ENCODE results near the gene ELOVL7. TPM values are rescaled to one million over a fixed set of nuclear protein-coding genes. Genes with fewer than 3 reads are reported as not detected.

ELOVL7 gene
- total RNA-seq, 2 experiments from 2014 or later, result 0.71 to 1.1 TPM

DNA sequence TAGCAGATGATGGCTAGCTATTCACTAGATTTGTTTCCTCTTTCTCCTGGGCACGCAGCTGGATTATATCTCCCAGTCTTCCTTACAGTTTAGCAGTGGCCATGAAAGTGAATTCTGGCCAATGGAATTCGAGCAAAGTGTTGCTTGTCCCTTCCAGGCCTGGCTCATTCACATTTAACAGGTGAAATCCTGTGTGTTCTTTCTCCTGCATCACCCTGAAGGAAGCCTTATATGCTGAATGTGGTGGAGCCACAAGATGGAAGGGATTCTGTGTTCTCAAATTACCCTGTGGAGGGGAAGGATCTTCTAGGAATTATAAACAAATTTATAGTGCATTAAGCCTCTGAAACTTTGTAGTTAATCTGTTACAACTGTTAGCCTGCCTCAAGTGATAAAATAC is 8.2 kb upstream of the ELOVL7 start:
- H3K27ac Mint-ChIP-seq, result no peak overlapping the region
- no peak overlapping the region for H3K4me3 Mint-ChIP-seq
- ChIA-PET POLR2A (no interaction called here), CTCF (interaction anchor here (1.4 kb wide), 1 partner anchor 18 kb away, joined by 3 read pairs; no protein-coding TSS in a partner anchor)
- no peaks in the 10 kb centered on the region for H3K4me1 Mint-ChIP-seq
- H3K27me3 Mint-ChIP-seq, result peaks cover 7% of the 10 kb centered on the region
- no peaks in the 10 kb centered on the region for H3K36me3 Mint-ChIP-seq (ENCODE audit: low read depth)
- no peak for DNase-seq
- H3K9me3 Mint-ChIP-seq, result no peaks in the 10 kb centered on the region

DNA sequence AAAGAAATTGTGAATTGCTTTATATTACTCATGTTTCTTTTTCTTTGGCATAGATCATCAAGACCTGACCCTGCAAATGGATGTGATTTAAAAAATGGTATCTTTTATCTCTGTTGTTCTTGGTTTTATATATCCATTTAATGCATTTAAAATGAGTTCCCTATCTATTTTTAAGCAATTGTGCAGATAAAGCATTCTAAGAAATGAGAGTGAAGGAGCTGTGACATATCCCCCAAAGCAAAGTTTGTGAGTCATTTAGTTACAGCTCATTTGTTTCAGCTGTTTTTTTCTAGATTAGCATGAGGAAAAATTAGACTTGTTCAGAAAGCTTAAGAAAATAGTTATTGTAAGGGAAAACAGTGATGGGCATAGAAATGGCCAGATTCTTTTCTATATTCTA is 7.6 kb upstream of the ELOVL7 start:
- ChIA-PET CTCF (interaction anchor here (1.4 kb wide), 1 partner anchor 17 kb away, joined by 3 read pairs; no protein-coding TSS in a partner anchor), POLR2A (no interaction called here)
- H3K27me3 Mint-ChIP-seq, result peaks cover 11% of the 10 kb centered on the region
- no peaks in the 10 kb centered on the region for H3K4me1 Mint-ChIP-seq
- no peak overlapping the region for H3K4me3 Mint-ChIP-seq
- no peak for DNase-seq
- no peaks in the 10 kb centered on the region for H3K9me3 Mint-ChIP-seq
- no peaks in the 10 kb centered on the region for H3K36me3 Mint-ChIP-seq (ENCODE audit: low read depth)
- H3K27ac Mint-ChIP-seq, result no peak overlapping the region

DNA sequence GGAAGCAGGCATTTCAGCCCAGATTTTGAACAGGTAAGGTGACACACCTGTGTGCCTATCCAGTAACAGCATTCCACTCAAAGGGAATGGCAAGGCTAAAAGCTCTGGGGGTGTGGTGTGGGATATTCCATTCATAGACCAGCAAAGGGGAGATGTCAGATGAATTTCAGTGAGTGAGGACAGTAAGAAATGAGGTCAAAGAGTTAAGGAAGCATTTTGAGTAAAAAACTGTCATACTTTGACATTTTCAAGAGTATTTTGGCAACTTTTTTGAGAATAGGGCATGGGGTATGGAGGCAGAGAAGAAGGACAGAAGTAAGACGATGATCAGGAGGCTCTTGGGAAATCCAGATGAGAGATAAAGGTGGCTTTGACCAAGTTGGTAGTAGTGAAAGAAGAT is 2.2 kb upstream of the ELOVL7 start:
- H3K4me3 Mint-ChIP-seq, result no peak overlapping the region
- H3K27ac Mint-ChIP-seq, result no peak overlapping the region
- no peak for DNase-seq
- H3K27me3 Mint-ChIP-seq, result peaks cover 54% of the 10 kb centered on the region
- H3K4me1 Mint-ChIP-seq, result peaks cover 15% of the 10 kb centered on the region
- no peaks in the 10 kb centered on the region for H3K9me3 Mint-ChIP-seq
- H3K36me3 Mint-ChIP-seq (ENCODE audit: low read depth), result no peaks in the 10 kb centered on the region
- ChIA-PET CTCF (no interaction called here), POLR2A (no interaction called here)

DNA sequence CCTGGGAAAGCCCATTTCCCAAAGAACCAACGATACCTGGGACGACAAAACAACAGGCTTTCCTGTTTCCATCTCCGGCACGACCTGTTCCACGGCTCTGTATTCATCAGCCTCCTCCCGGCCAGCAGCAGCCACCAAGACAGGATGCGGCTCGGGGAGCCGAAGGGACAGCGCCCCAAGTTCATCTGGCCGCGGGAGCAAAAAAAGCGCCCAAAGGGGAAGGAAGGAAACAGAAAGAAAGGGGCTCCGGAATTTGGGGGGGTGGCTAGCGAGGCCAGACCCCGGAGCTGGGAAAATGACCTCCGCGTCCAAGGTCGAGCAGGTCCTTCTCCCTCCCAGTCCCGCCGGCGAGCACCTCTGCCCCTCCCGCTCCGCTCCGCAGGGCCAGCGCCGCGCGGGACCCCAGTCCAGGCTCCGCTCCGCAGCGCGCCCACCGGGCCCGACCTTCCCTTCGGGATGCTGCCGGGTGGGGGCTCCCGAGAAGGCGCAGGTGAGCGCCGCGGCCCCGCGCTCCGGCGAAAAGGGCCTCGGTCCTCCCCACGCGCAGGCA is 608 bp downstream of the ELOVL7 start:
- ChIA-PET CTCF (interaction anchor here (1.7 to 1.9 kb wide), 2 partner anchors 144 to 168 kb away, joined by 4 read pairs; partner anchors contain the start of gene DEPDC1B), POLR2A (no interaction called here)
- H3K27me3 Mint-ChIP-seq, result peaks cover 61% of the 10 kb centered on the region
- no peaks in the 10 kb centered on the region for H3K36me3 Mint-ChIP-seq (ENCODE audit: low read depth)
- DNase-seq, result peak; percentile 24
- H3K4me3 Mint-ChIP-seq, result peak overlapping the region; percentile 74
- no peak overlapping the region for H3K27ac Mint-ChIP-seq
- no peaks in the 10 kb centered on the region for H3K9me3 Mint-ChIP-seq
- peaks cover 15% of the 10 kb centered on the region for H3K4me1 Mint-ChIP-seq

DNA sequence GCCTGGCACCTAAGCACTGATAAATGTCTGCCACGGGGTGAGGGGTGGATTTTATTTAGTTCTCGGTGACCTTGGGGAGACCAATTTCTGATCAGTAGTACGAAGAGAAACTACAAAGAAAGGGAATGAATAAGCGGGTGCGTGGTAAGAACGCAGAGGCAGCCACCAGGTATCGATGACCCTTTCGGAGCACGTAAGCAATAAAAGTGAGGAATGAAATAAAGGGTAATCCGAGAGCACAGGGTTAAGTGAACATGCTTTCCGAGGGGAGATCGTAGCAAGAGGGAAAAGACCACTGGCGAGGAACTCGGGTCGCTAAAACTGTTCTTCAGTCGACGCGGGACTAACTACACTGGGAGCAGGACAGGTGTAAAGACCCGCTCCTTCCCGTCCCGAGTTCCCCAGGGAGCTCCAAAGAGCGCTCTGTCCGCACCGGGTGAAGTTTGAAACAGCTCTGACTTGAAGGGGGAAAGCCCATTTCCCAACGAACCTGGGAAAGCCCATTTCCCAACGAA is 1.1 kb downstream of the ELOVL7 start:
- peak overlapping the region; percentile 74 for H3K4me3 Mint-ChIP-seq
- CTCF ChIA-PET, result interaction anchor here (1.7 kb wide), 1 partner anchor 143 kb away, joined by 4 read pairs; the partner anchor contains the start of gene DEPDC1B
- H3K36me3 Mint-ChIP-seq (ENCODE audit: low read depth), result no peaks in the 10 kb centered on the region
- DNase-seq, result no peak
- H3K27ac Mint-ChIP-seq, result no peak overlapping the region
- H3K27me3 Mint-ChIP-seq, result peaks cover 62% of the 10 kb centered on the region
- POLR2A ChIA-PET, result no interaction called here
- peaks cover 15% of the 10 kb centered on the region for H3K4me1 Mint-ChIP-seq
- no peaks in the 10 kb centered on the region for H3K9me3 Mint-ChIP-seq

DNA sequence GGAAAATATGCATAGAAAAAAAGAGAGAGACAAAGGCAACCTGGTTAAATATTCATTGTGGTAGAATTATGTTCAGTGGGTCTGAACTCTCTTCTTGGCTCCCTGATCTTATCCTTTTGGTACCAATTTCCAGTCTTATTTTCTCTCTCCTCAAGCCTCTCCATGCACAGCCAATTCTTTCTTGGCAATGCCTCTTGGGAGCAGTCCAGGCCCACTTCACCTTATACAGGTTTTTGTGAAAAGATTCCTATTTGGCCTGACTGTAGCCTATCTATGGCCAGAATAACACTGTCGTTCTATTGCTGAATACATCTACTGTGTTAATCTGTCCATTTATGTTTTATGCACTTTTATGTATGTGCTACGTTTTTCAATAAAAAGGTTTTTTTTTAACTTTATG is 2.7 kb downstream of the ELOVL7 start:
- peaks cover 15% of the 10 kb centered on the region for H3K4me1 Mint-ChIP-seq
- ChIA-PET POLR2A (interaction anchor here (1.1 kb wide), 1 partner anchor 141 kb away, joined by 3 read pairs; the partner anchor contains the start of gene DEPDC1B), CTCF (no interaction called here)
- no peak overlapping the region for H3K27ac Mint-ChIP-seq
- no peaks in the 10 kb centered on the region for H3K9me3 Mint-ChIP-seq
- H3K27me3 Mint-ChIP-seq, result peaks cover 51% of the 10 kb centered on the region
- no peaks in the 10 kb centered on the region for H3K36me3 Mint-ChIP-seq (ENCODE audit: low read depth)
- DNase-seq, result no peak
- H3K4me3 Mint-ChIP-seq, result no peak overlapping the region

DNA sequence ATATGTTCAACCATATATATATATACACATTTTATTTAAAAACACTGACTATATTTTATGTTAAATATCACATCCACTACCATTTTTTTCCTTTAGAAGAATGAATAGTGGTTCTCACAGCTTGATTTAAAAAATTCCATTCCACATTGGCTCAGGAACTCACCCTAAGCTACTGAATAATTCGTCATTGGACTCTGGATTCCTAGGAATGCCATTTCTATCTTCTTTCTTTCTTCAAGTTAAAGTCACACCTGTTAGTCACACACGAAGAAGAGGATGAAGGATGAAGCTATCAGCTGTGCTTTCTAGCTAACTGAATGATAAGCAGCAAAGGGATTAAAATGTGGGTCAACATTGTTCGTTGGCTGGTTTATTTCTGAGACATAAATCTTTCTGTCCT is 7.9 kb downstream of the ELOVL7 start:
- Mint-ChIP-seq H3K27me3 (peaks cover 13% of the 10 kb centered on the region), H3K4me3 (no peak overlapping the region), H3K27ac (no peak overlapping the region), H3K9me3 (no peaks in the 10 kb centered on the region), H3K4me1 (no peaks in the 10 kb centered on the region), H3K36me3 (ENCODE audit: low read depth) (no peaks in the 10 kb centered on the region)
- no peak for DNase-seq
- ChIA-PET CTCF (no interaction called here), POLR2A (no interaction called here)

DNA sequence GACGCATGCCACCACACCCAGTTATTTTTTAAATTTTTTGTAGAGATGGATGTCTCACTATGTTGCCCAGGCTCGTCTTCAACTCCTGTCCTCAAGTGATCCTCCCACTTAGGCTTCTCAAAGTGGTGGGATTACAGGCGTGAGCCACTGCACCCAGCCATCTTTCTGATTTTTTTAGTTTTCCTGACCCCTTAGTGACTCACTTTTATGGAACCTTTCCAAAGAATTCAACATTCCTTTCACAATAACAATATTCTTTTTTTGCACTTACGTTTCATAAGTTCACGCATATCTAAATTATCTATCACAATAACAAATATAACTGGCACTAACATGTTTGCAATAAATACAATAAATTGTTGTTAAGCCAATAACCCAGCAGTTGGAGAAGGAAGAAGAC is 8.5 kb downstream of the ELOVL7 start:
- ChIA-PET POLR2A (no interaction called here), CTCF (interaction anchor here (0.7 to 1.6 kb wide), 2 partner anchors 16 to 19 kb away, joined by 3 read pairs; no protein-coding TSS in a partner anchor)
- no peaks in the 10 kb centered on the region for H3K36me3 Mint-ChIP-seq (ENCODE audit: low read depth)
- no peak overlapping the region for H3K27ac Mint-ChIP-seq
- no peak overlapping the region for H3K4me3 Mint-ChIP-seq
- H3K27me3 Mint-ChIP-seq, result peaks cover 13% of the 10 kb centered on the region
- H3K4me1 Mint-ChIP-seq, result peaks cover 2% of the 10 kb centered on the region
- no peak for DNase-seq
- no peaks in the 10 kb centered on the region for H3K9me3 Mint-ChIP-seq

DNA sequence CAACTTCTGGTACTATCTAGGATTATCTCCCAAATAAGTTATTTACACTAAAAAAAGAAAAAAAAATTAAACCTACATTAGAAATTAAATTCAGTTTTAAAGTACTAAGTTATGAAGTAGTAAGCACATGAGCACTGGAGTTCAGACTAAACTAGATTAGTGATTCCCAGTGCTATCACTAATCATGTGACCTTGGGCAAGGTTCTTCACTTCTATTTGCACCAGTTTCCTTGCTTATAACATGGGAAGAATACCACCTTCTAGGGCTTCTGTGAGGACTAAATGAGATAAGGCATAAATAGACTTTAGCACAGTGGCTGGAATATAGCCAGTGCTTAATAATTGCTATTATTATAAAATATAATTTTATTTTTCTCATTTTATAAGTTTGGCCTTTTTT is 10.5 kb downstream of the ELOVL7 start:
- Mint-ChIP-seq H3K4me1 (peaks cover 13% of the 10 kb centered on the region), H3K36me3 (ENCODE audit: low read depth) (no peaks in the 10 kb centered on the region), H3K27me3 (peaks cover 5% of the 10 kb centered on the region), H3K4me3 (no peak overlapping the region), H3K9me3 (no peaks in the 10 kb centered on the region), H3K27ac (no peak overlapping the region)
- DNase-seq, result no peak
- CTCF ChIA-PET, result interaction anchor here (0.8 kb wide), 1 partner anchor 11 kb away, joined by 3 read pairs; the partner anchor contains the start of gene ELOVL7
- POLR2A ChIA-PET, result no interaction called here

DNA sequence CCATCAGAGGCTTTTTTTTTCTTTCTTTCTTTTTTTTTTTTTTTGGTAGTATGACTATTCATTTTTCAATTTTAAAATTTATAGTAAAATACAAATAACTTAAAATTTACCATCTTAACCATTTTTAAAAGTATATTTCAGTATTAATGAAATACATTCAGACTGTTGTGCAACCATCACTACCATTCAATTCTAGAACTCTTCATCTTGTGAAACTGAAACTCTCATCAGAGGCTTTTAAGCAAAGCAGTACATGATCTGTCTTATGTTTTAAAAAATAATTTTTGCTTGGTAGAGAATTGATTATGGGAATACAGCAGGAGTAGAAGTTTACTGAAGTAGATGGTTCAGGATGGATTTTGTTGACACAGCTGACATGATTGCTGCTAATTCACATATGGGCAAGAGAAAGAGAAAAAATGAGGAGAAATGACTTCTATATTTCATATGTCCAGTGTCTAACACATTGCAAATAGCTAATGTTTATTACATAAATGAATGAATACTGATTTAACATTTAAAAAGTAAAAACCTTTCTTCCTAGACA is 13.4 kb downstream of the ELOVL7 start:
- CTCF ChIA-PET, result no interaction called here
- Mint-ChIP-seq H3K36me3 (ENCODE audit: low read depth) (no peaks in the 10 kb centered on the region), H3K27ac (no peak overlapping the region), H3K27me3 (peaks cover 1% of the 10 kb centered on the region), H3K4me3 (no peak overlapping the region), H3K9me3 (no peaks in the 10 kb centered on the region), H3K4me1 (peaks cover 24% of the 10 kb centered on the region)
- no peak for DNase-seq
- POLR2A ChIA-PET, result interaction anchor here (0.7 kb wide), 1 partner anchor 333 kb away, joined by 3 read pairs; no protein-coding TSS in a partner anchor

DNA sequence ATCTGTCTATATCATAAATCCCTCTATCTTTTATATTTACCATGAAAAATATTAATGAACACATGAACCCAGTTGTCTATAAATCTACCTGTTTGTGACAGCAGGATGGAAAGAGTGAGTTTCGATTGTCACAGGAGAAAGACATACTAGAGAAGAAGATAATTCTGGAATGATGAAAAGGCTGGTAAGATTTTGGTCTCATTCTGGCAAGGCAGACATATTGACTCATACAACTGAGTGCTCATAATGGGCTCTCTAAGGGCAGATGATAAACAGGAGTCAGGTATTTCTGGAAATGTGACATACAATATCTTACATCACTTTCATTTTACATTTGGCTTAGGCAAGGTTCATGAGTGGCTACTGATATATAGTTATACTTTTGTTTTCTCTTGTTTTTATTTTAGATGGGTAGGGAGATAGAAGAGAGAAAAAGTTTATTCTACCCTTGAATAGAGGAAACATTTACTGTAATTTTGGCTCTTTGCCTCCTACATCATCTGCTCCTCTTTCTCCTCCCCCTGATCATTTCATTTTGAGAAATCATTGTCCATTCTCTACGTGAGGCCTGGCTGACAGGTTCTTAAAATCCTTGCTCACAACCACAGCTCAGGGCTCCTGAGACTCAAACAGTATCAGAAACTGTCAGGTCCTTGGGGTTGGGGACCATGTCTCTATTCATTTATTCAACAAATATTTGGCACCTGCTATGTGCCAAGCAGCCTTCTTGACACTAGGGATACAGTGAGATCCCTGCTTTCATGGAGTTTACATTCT is 14.4 kb downstream of the ELOVL7 start:
- DNase-seq, result no peak
- ChIA-PET POLR2A (no interaction called here), CTCF (no interaction called here)
- no peaks in the 10 kb centered on the region for H3K9me3 Mint-ChIP-seq
- H3K4me1 Mint-ChIP-seq, result peaks cover 24% of the 10 kb centered on the region
- H3K27me3 Mint-ChIP-seq, result no peaks in the 10 kb centered on the region
- H3K36me3 Mint-ChIP-seq (ENCODE audit: low read depth), result no peaks in the 10 kb centered on the region
- H3K27ac Mint-ChIP-seq, result peak overlapping the region; percentile 28
- peak overlapping the region; percentile 1 for H3K4me3 Mint-ChIP-seq

DNA sequence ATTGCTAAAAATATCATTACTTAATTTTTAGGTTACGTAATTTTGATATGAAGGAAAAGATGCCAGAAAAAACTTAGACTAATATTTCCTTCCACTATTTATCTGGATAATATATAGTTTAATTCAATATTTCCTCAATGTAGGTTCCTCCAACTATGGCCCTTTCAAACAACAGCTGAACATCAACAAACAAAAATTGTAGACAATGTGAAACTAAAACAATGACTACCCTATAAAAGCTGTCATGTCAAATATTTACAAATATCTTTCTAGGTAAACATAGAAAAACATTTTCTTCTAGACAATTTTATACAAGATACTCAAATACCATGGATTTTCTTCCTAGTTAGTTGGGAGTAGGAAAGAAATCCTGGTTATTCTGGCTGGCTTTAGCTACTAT is 16.9 kb downstream of the ELOVL7 start:
- Mint-ChIP-seq H3K4me1 (peaks cover 24% of the 10 kb centered on the region), H3K27me3 (no peaks in the 10 kb centered on the region), H3K9me3 (no peaks in the 10 kb centered on the region), H3K4me3 (no peak overlapping the region), H3K36me3 (ENCODE audit: low read depth) (no peaks in the 10 kb centered on the region), H3K27ac (no peak overlapping the region)
- ChIA-PET POLR2A (no interaction called here), CTCF (no interaction called here)
- no peak for DNase-seq

DNA sequence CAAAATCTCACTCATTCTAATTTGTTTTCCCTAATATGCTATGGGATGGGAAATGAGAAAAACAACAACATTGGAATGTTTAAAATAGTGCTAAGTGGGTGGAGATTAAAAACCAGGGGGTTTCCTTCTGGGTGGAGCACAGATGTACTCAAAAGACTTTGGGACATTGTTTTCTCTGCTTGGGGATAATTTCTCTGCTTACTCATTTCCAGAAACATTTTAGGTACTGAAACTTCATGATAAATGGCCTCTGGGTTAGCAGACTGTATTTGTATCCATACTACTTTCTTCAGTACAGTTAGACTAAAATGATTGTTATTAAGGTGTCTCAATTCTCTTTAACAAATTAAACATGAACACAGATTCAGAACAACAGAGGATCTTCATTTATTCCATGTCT is 17.4 kb downstream of the ELOVL7 start:
- peaks cover 24% of the 10 kb centered on the region for H3K4me1 Mint-ChIP-seq

More for the DNA sequence above, 17.4 kb downstream of the ELOVL7 start:
- Mint-ChIP-seq H3K36me3 (ENCODE audit: low read depth) (no peaks in the 10 kb centered on the region), H3K27ac (no peak overlapping the region), H3K4me3 (no peak overlapping the region), H3K9me3 (no peaks in the 10 kb centered on the region), H3K27me3 (no peaks in the 10 kb centered on the region)
- no peak for DNase-seq
- POLR2A ChIA-PET, result no interaction called here
- CTCF ChIA-PET, result no interaction called here

Measured in activated CD4-positive, alpha-beta memory T cell treated with anti-CD3 and anti-CD28 coated beads, Interleukin-2, amount 10 ng/mL, durations not matched to agents 7 days and 5 days (primary cell).